Mesodermal cell (in vitro differentiated cells): ENCODE results near the gene CXCL11.
"Not testable (repeated sequence)": the region's sequence is repeated elsewhere in the genome, so short reads cannot be mapped to it uniquely, and the experiment has no call there.

Source experiments
- H3K27ac ChIP-seq: 2 replicates; pipeline ENCODE4 v1.7.0; 2013; ENCODE audit warnings: mild to moderate bottlenecking, low read depth, low read length, moderate library complexity; ENCODE audit not compliant: severe bottlenecking
- H3K36me3 ChIP-seq: 2 replicates; pipeline ENCODE4 v1.7.1; 2013; ENCODE audit warnings: mild to moderate bottlenecking, low read length, moderate library complexity; ENCODE audit not compliant: control insufficient read depth, insufficient read depth
- H3K4me1 ChIP-seq: one replicate; pipeline ENCODE4 v1.7.1; 2013; ENCODE audit warnings: mild to moderate bottlenecking, low read length; ENCODE audit not compliant: insufficient read depth, control insufficient read depth, poor library complexity, severe bottlenecking
- H3K4me3 ChIP-seq: 2 replicates; pipeline ENCODE4 v1.7.0; 2013; ENCODE audit warnings: low read length, control low read depth, mild to moderate bottlenecking; ENCODE audit not compliant: insufficient read depth, poor library complexity, severe bottlenecking; ENCODE audit errors: extremely low read depth
- H3K9me3 ChIP-seq: 2 replicates; pipeline ENCODE4 v1.7.1; 2013; ENCODE audit warnings: mild to moderate bottlenecking, low read length, moderate library complexity; ENCODE audit not compliant: control insufficient read depth
- WGBS, 2 experiments: methylation state at CpG; one replicate each; pipeline ENCODE4 v1.1.5; 2013; ENCODE audit warnings: missing lambda C conversion rate in 2 of 2; ENCODE audit not compliant: insufficient coverage in 2 of 2; 5-methylcytosine and 5-hydroxymethylcytosine counted together

The CXCL11 gene

GRCh38 chr4:76043306-76043705 is 7.4 kb upstream of the CXCL11 start:
- H3K36me3 ChIP-seq, H3K4me3 ChIP-seq, H3K9me3 ChIP-seq, H3K4me1 ChIP-seq, H3K27ac ChIP-seq: not testable (repeated sequence)
- WGBS, 2 experiments: 93 to 100% methylated on average over 8 to 10 of the region's 18 CpGs

- H3K4me3 ChIP-seq, H3K4me1 ChIP-seq, H3K27ac ChIP-seq, H3K9me3 ChIP-seq, H3K36me3 ChIP-seq: not testable (repeated sequence)
- WGBS, 2 experiments: 100% methylated on average over 4 of the region's 18 CpGs; no CpG with 5 or more reads in 1 of the 2 experiments
Measured at GRCh38 chr4:76042241-76042998, 6.5 kb upstream of the CXCL11 start.

GRCh38 chr4:76036855-76037254 is 985 bp upstream of the CXCL11 start:
- 88 to 96% methylated on average over 3 of the region's 3 CpGs for WGBS, 2 experiments
- Histone ChIP-seq H3K4me3 (no peak overlapping the region), H3K9me3 (no peaks in the 10 kb centered on the region), H3K27ac (no peak overlapping the region), H3K4me1 (no peaks in the 10 kb centered on the region), H3K36me3 (no peaks in the 10 kb centered on the region)

GRCh38 chr4:76035141-76035540 is 729 bp downstream of the CXCL11 start:
- H3K9me3 ChIP-seq: no peaks in the 10 kb centered on the region
- H3K27ac ChIP-seq: no peak overlapping the region
- no peak overlapping the region for H3K4me3 ChIP-seq
- no peaks in the 10 kb centered on the region for H3K36me3 ChIP-seq
- 80 to 100% methylated on average over 1 to 2 of the region's 3 CpGs for WGBS, 2 experiments
- no peaks in the 10 kb centered on the region for H3K4me1 ChIP-seq

GRCh38 chr4:76029300-76029699 is 6.6 kb downstream of the CXCL11 start:
- no peaks in the 10 kb centered on the region for H3K36me3 ChIP-seq

GRCh38 chr4:76028350-76028765 is 7.5 kb downstream of the CXCL11 start:
- Histone ChIP-seq H3K9me3 (no peaks in the 10 kb centered on the region), H3K36me3 (no peaks in the 10 kb centered on the region), H3K4me3 (no peak overlapping the region), H3K27ac (no peak overlapping the region), H3K4me1 (no peaks in the 10 kb centered on the region)
- 89 to 96% methylated on average over 3 to 4 of the region's 6 CpGs for WGBS, 2 experiments

More at GRCh38 chr4:76029300-76029699, 6.6 kb downstream of the CXCL11 start:
- Histone ChIP-seq H3K27ac (no peak overlapping the region), H3K4me1 (no peaks in the 10 kb centered on the region), H3K4me3 (no peak overlapping the region), H3K9me3 (no peaks in the 10 kb centered on the region)
- 100% methylated on average over 1 of the region's 2 CpGs for WGBS, 2 experiments

GRCh38 chr4:76024065-76024464 is 11.8 kb downstream of the CXCL11 start:
- no peaks in the 10 kb centered on the region for H3K9me3 ChIP-seq
- no peaks in the 10 kb centered on the region for H3K36me3 ChIP-seq
- 91 to 93% methylated on average over 4 of the region's 4 CpGs for WGBS, 2 experiments
- H3K27ac ChIP-seq: no peak overlapping the region
- no peaks in the 10 kb centered on the region for H3K4me1 ChIP-seq
- H3K4me3 ChIP-seq: no peak overlapping the region

GRCh38 chr4:76023389-76023788 is 12.5 kb downstream of the CXCL11 start, which contains the start of gene CXCL10:
CXCL10 (minus strand) TSS chr4:76023497; CDS start chr4:76023431, 66 bp downstream.
- Histone ChIP-seq H3K27ac (no peak within 1 kb of the TSS), H3K4me1 (no peaks in the 10 kb centered on the region), H3K9me3 (no peaks in the 10 kb centered on the region), H3K4me3 (no peak within 1 kb of the TSS), H3K36me3 (no peaks in the 10 kb centered on the region)
- no CpG with 5 or more reads among the region's 3 CpGs for WGBS, 2 experiments

- Histone ChIP-seq H3K9me3 (no peaks in the 10 kb centered on the region), H3K27ac (no peak overlapping the region), H3K4me1 (no peaks in the 10 kb centered on the region), H3K36me3 (no peaks in the 10 kb centered on the region), H3K4me3 (no peak overlapping the region)
- WGBS, 2 experiments: 69 to 86% methylated on average over 1 to 2 of the region's 2 CpGs
Measured at GRCh38 chr4:76022677-76023076, 13.2 kb downstream of the CXCL11 start.

GRCh38 chr4:76022031-76022430 is 13.8 kb downstream of the CXCL11 start:
- Histone ChIP-seq H3K4me3 (no peak overlapping the region), H3K27ac (no peak overlapping the region), H3K36me3 (no peaks in the 10 kb centered on the region), H3K4me1 (no peaks in the 10 kb centered on the region), H3K9me3 (no peaks in the 10 kb centered on the region)
- WGBS, 2 experiments: 94 to 100% methylated on average over 2 to 3 of the region's 4 CpGs

- 100% methylated on average over 1 of the region's 3 CpGs for WGBS, 2 experiments
- Histone ChIP-seq H3K4me3 (no peak overlapping the region), H3K27ac (no peak overlapping the region)
Measured at GRCh38 chr4:76017056-76017686, 18.7 kb downstream of the CXCL11 start.

More at GRCh38 chr4:76017056-76017686, 18.7 kb downstream of the CXCL11 start:
- no peaks in the 10 kb centered on the region for H3K4me1 ChIP-seq
- H3K9me3 ChIP-seq: no peaks in the 10 kb centered on the region
- no peaks in the 10 kb centered on the region for H3K36me3 ChIP-seq
